Spleen (tissue), 11 donors: ENCODE measurements around the gene BCAR1. TPM values are rescaled to one million over a fixed set of nuclear protein-coding genes. Genes with fewer than 3 reads are reported as not detected.

Experiments used
- DNase-seq: peaks from one replicate; pipeline ENCODE4 v3.0.0-alpha.2; 2020
- H3K27ac ChIP-seq, 8 donors: fragments of 200-600 bp; sonication (generic) in 7 of 8; 1 replicate in 4 of 8; 2 replicates in 4 of 8; pipeline versions ENCODE4 v1.5.0 to v1.8.0; 2016 to 2021; ENCODE audit warnings: inconsistent platforms in 4 of 8, mild to moderate bottlenecking in 4 of 8, moderate library complexity in 1 of 8
- H3K27me3 ChIP-seq, 7 donors: fragments of 200-600 bp; sonication (generic) in 6 of 7; replicated peaks in 1 of 7; 1 replicate in 4 of 7; 2 replicates in 3 of 7; pipeline versions ENCODE4 v1.5.0 to v1.8.0; 2016 to 2021; ENCODE audit warnings: inconsistent platforms in 3 of 7, mild to moderate bottlenecking in 1 of 7
- H3K36me3 ChIP-seq, 6 donors: fragments of 200-600 bp; sonication (generic) in 5 of 6; 1 replicate in 4 of 6; 2 replicates in 2 of 6; pipeline versions ENCODE4 v1.5.0 to v1.8.0; 2016 to 2021; ENCODE audit warnings: inconsistent platforms in 2 of 6
- H3K4me1 ChIP-seq, 6 donors: fragments of 200-600 bp; sonication (generic) in 5 of 6; 1 replicate in 3 of 6; 2 replicates in 3 of 6; pipeline versions ENCODE4 v1.5.0 to v1.8.0; 2016 to 2021; ENCODE audit warnings: inconsistent platforms in 3 of 6
- H3K4me3 ChIP-seq, 8 donors: fragments of 200-600 bp; sonication (generic) in 7 of 8; 1 replicate in 4 of 8; 2 replicates in 4 of 8; pipeline versions ENCODE4 v1.5.0 to v1.8.0; 2016 to 2021; ENCODE audit warnings: inconsistent platforms in 4 of 8, mild to moderate bottlenecking in 4 of 8, moderate library complexity in 2 of 8
- H3K9me3 ChIP-seq, 8 donors: fragments of 200-600 bp; sonication (generic) in 7 of 8; 1 replicate in 4 of 8; 2 replicates in 4 of 8; pipeline versions ENCODE4 v1.5.0 to v1.8.0; 2016 to 2021; ENCODE audit warnings: inconsistent platforms in 4 of 8
- POLR2A ChIP-seq, 3 donors: fragments of 450-650 bp; IDR thresholded peaks; one replicate each; pipeline ENCODE4 v1.5.1; 2017; ENCODE audit warnings: antibody characterized with exemption in 3 of 3, mild to moderate bottlenecking in 1 of 3
- POLR2AphosphoS5 ChIP-seq, 3 donors: sonication (generic); formaldehyde crosslinking; IDR thresholded peaks; one replicate each; pipeline ENCODE4 v1.5.1; 2017; ENCODE audit warnings: antibody characterized with exemption in 3 of 3
- WGBS, 5 donors: extraction: QIAGEN DNeasy Blood & Tissue Kit in 3 of 5; methylation state at CpG; one replicate each; pipeline versions ENCODE4 v1.1.5 to v1.1.7; 2013 to 2018; 5-methylcytosine and 5-hydroxymethylcytosine counted together
- intact Hi-C: fragments of 100-400 bp; cut with DNase I; formaldehyde crosslinking; loops from one replicate; pipeline ENCODE4 v1.15.0; 2023; ENCODE audit warnings: low total_unique reads
- polyA plus RNA-seq, 3 donors: library from polyadenylated mRNA; stranded (reverse); fragments of 200-250 nt; gene quantifications; one replicate each; pipeline ENCODE4 v1.2.1, GENCODE V29; 2013
- total RNA-seq, 7 donors: library from RNA; depleted of rRNA in 3 of 7; stranded (reverse); fragments of >200 nt in 3 of 7; fragmentation: NEBNext Ultra II Directional in 4 of 7; extraction: Animal tissue kit (Norgen Biotek cat#: 25700) in 4 of 7; gene quantifications; one replicate each; pipeline versions ENCODE4 v1.1.0 to v1.2.1, GENCODE V29; 2016 to 2021
- TF ChIP-seq, protein P1 (sequence below), 11 experiments: fragments of 200-600 bp in 7 of 11; fragments of 450-650 bp in 4 of 11; sonication (generic) in 4 of 11; IDR thresholded peaks in 8 of 11; conservative IDR thresholded peaks in 3 of 11; 1 replicate in 7 of 11; 2 replicates in 4 of 11; pipeline versions ENCODE4 v1.4.0 to v1.8.0; 2016 to 2021; ENCODE audit warnings: antibody characterized with exemption in 11 of 11, inconsistent platforms in 4 of 11, mild to moderate bottlenecking in 1 of 11
- donor health status: healthy with polysubstance abuse.
- donor health status: DM: no; HTN: no; CAD: no; lungs with moderate emphysema.
- donor health status: DM: no; HTN: no; CAD: no.
- donor health status: Bipolar disorder and iron deficiency.
- donor health status: healthy.
- donor health status: DM: no; HTN: no; CAD: no.
- donor health status: DM: yes; HTN: yes; CAD: no.

The BCAR1 gene
- total and polyA plus RNA-seq, 10 donors: 14.6 to 164 (median 71.9) TPM

GRCh38 chr16:75238853-75239541 is 12.4 kb downstream of the BCAR1 start:
- Histone ChIP-seq H3K36me3 (peaks cover 0 to 86% (median 13%) of the 10 kb centered on the region in 6 donors), H3K27ac (peak overlapping the region in 7 of 8 donors; percentile 29 to 68 (median 62)), H3K4me3 (no peak overlapping the region), H3K27me3 (peaks cover 0 to 78% (median 5%) of the 10 kb centered on the region in 7 donors), H3K9me3 (no peaks in the 10 kb centered on the region), H3K4me1 (peaks cover 19 to 88% (median 58%) of the 10 kb centered on the region in 6 donors)
- WGBS, 5 donors: 58 to 75% (median 63%) methylated on average over 4 to 16 of the region's 16 CpGs
- DNase-seq: no peak
- peak in 2 of 3 donors; percentile 1 to 22 for TF ChIP-seq POLR2AphosphoS5 (IDR thresholded peaks at IDR 0.05)
- TF ChIP-seq, protein P1, sequence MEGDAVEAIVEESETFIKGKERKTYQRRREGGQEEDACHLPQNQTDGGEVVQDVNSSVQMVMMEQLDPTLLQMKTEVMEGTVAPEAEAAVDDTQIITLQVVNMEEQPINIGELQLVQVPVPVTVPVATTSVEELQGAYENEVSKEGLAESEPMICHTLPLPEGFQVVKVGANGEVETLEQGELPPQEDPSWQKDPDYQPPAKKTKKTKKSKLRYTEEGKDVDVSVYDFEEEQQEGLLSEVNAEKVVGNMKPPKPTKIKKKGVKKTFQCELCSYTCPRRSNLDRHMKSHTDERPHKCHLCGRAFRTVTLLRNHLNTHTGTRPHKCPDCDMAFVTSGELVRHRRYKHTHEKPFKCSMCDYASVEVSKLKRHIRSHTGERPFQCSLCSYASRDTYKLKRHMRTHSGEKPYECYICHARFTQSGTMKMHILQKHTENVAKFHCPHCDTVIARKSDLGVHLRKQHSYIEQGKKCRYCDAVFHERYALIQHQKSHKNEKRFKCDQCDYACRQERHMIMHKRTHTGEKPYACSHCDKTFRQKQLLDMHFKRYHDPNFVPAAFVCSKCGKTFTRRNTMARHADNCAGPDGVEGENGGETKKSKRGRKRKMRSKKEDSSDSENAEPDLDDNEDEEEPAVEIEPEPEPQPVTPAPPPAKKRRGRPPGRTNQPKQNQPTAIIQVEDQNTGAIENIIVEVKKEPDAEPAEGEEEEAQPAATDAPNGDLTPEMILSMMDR (IDR thresholded peaks at IDR 0.05 in 8 of 11, conservative IDR thresholded peaks at IDR 0.05 in 3 of 11): no peak
- intact Hi-C loops: no loop called here

DNA sequence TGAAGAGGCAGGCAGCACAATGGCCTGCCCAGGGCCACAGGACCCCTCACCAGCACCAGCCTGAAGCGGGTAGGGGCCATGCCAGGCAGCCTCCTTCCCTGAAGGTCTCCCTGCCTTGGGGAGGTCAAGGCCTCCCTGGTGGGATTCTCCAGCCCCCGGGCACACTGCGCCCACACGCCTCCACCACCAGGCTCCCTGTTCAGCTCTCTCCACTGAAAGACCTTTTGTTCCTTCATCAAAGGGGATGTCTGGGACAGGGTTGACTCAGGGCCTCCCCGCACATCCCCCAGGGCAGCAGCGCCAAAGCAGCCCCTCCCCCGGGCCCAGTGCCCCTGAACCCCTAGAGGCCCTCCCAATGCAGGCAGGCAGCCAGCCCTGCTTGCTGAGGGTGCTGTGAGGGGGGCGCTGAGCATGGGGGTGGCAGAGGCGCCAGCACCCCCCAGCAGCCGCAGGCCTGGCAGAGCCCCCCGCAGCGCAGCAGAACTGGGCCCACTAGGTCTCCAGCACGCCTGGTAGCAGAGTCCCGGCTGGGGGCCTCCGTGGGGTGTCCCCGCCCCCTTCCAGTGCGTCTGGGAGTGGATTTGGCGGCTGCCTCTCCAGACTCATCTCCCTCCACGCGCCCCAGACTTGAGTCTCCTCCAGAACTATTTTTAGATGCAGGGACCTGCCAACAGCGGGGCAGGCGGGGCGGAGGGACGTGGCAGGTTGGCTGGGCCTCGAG is 13.1 kb downstream of the BCAR1 start:
- Histone ChIP-seq H3K27me3 (peaks cover 0 to 78% (median 5%) of the 10 kb centered on the region in 7 donors), H3K27ac (peak overlapping the region in 7 of 8 donors; percentile 29 to 68 (median 62)), H3K4me3 (no peak overlapping the region), H3K9me3 (no peaks in the 10 kb centered on the region), H3K4me1 (peaks cover 15 to 87% (median 53%) of the 10 kb centered on the region in 6 donors), H3K36me3 (peaks cover 0 to 91% (median 13%) of the 10 kb centered on the region in 6 donors)
- TF ChIP-seq POLR2AphosphoS5 (IDR thresholded peaks at IDR 0.05): peak in 2 of 3 donors; percentile 19 to 22
- TF ChIP-seq POLR2A (IDR thresholded peaks at IDR 0.05): no peak
- peak; percentile 75 for DNase-seq
- intact Hi-C loops: no loop called here
- WGBS, 5 donors: 61 to 76% (median 65%) methylated on average over 6 to 25 of the region's 25 CpGs

DNA sequence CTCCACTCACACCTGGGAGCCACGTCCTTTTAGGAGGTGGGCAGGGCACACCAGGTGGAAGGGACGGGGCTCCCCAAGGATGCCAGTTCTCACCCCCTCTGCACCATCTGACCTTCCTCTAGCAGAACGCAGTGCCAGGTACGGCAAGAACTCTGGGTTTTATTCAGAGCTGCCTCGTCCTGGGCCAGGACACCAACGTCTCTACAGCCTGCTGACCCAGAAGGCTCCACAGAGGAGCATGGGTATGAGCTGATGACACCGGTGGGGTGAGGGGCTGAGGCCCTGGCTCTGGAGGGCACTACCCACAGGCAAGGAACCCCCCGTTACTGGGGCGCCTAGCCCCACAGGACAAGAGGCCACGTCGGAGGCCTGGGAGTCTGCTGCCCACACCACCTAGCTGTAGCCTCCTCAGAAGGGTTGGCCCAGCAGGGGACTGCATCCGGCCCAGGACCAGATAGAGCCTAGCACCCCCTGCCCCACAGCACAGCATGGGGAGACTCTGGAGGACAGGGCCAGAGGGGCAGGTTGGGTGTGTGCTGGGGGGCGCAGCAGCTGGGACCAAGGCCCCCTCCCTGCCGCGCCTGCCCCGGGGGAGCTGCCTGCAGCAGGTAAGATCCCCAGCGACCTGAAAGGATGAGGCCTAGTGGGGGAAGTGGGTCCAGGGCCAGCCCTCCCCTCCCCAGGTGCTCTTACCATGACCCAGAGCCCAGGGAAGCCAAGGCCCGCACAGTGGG is 13.9 kb downstream of the BCAR1 start:
- Histone ChIP-seq H3K27me3 (peaks cover 0 to 80% (median 5%) of the 10 kb centered on the region in 7 donors), H3K27ac (peak overlapping the region in 5 of 8 donors; percentile 53 to 68 (median 63)), H3K9me3 (no peaks in the 10 kb centered on the region), H3K36me3 (peaks cover 0 to 92% (median 13%) of the 10 kb centered on the region in 6 donors), H3K4me1 (peaks cover 15 to 81% (median 48%) of the 10 kb centered on the region in 6 donors), H3K4me3 (no peak overlapping the region)
- intact Hi-C loops: no loop called here
- TF ChIP-seq POLR2AphosphoS5 (IDR thresholded peaks at IDR 0.05): no peak
- TF ChIP-seq, protein P1 (IDR thresholded peaks at IDR 0.05 in 8 of 11, conservative IDR thresholded peaks at IDR 0.05 in 3 of 11): no peak
- TF ChIP-seq POLR2A (IDR thresholded peaks at IDR 0.05): no peak
- DNase-seq: no peak
- WGBS, 5 donors: 81 to 96% (median 87%) methylated on average over 14 to 18 of the region's 18 CpGs

DNA sequence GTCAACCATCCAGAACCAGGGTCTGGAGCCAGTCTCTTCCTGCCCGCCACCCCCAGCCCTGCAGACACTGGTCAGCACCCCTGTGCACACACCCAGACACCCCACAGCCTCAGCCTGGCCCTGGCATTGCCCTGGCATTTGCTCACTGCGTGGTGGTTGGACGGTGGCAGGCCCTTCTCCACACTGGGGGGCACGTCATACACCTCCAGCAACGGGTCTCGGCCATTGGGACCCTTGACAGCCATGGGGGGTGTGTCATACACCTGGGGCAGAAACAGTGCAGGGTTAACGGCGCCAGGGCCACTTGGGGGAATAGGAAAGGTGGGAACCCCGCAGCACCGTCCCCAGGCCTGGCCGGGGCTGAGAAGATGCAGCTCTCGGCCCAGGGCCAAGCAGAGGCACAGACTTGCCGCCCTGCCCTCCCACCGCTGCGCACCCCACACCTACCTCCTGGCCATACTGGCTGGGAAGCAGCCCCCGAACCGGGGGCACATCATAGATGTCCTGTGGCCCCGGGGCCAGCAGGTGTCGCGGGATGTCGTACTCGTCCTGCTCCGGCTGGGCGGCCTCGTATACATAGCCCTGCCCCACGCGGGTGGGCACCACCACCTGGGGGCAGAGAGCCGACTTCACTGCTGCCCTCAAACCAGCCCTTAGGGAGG is 14.6 kb downstream of the BCAR1 start:
- DNase-seq: no peak
- Histone ChIP-seq H3K27ac (peak overlapping the region in 2 of 8 donors; percentile 63 to 68), H3K27me3 (peaks cover 0 to 82% (median 5%) of the 10 kb centered on the region in 7 donors), H3K9me3 (no peaks in the 10 kb centered on the region), H3K4me3 (no peak overlapping the region), H3K4me1 (peaks cover 15 to 77% (median 48%) of the 10 kb centered on the region in 6 donors), H3K36me3 (peaks cover 0 to 92% (median 14%) of the 10 kb centered on the region in 6 donors)
- 87 to 90% (median 89%) methylated on average over 18 to 28 of the region's 28 CpGs for whole genome bisulfite sequencing, 5 donors
- intact Hi-C loops: no loop called here
- TF ChIP-seq POLR2A (IDR thresholded peaks at IDR 0.05) (no peak), POLR2AphosphoS5 (IDR thresholded peaks at IDR 0.05) (peak in 2 of 3 donors; percentile 5 to 23)
- TF ChIP-seq, protein P1 (IDR thresholded peaks at IDR 0.05 in 8 of 11, conservative IDR thresholded peaks at IDR 0.05 in 3 of 11): no peak
